Lower leg skin (tissue), 4 donors: ENCODE data around the gene NETO2. TPM values are rescaled to one million over a fixed set of nuclear protein-coding genes. Genes with fewer than 3 reads are reported as not detected.
"Not testable (repeated sequence)": the region's sequence is repeated elsewhere in the genome, so short reads cannot be mapped to it uniquely, and the experiment has no call there.

Experiments
- DNase-seq, 2 donors: peaks; one replicate each; pipeline ENCODE4 v3.0.0-alpha.2; 2019; ENCODE audit warnings: low spot score in 2 of 2
- H3K4me3 ChIP-seq: fragments of 200-600 bp; sonication (generic); 2 replicates; pipeline ENCODE4 v1.5.1; 2017; ENCODE audit warnings: mild to moderate bottlenecking, low read depth; ENCODE audit not compliant: poor library complexity, severe bottlenecking
- CTCF ChIP-seq, 3 donors: fragments of 450-650 bp; IDR thresholded peaks; one replicate each; pipeline ENCODE4 v1.5.1; 2016; ENCODE audit warnings: antibody characterized with exemption in 3 of 3, mild to moderate bottlenecking in 3 of 3, moderate library complexity in 2 of 3
- POLR2A ChIP-seq, 2 donors: fragments of 450-650 bp; IDR thresholded peaks; one replicate each; pipeline ENCODE4 v1.6.1; 2016 to 2017; ENCODE audit warnings: antibody characterized with exemption in 2 of 2, mild to moderate bottlenecking in 1 of 2, moderate library complexity in 1 of 2
- WGBS, 2 donors: methylation state at CpG; one replicate each; pipeline ENCODE4 v1.1.5; 2018; 5-methylcytosine and 5-hydroxymethylcytosine counted together
- intact Hi-C: fragments of 100-400 bp; cut with DNase I; formaldehyde crosslinking; loops from one replicate; pipeline ENCODE4 v1.15.0; 2023; ENCODE audit warnings: low total_unique reads
- total RNA-seq, 4 donors: library from RNA; depleted of rRNA; stranded (reverse); fragments of >200 nt; gene quantifications; one replicate each; pipeline ENCODE4 v1.1.0, GENCODE V29; 2016

The NETO2 gene
- total RNA-seq, 4 donors from 2014 or later: 0.37 to 2.2 (median 1.1) TPM; not detected in 1

- intact Hi-C loops: no loop called here
- TF ChIP-seq POLR2A (IDR thresholded peaks at IDR 0.05) (no peak), CTCF (IDR thresholded peaks at IDR 0.05) (no peak)
- peak in 1 of 2 donors; percentile 76 for DNase-seq
- no peak overlapping the region for H3K4me3 ChIP-seq
- 69 to 73% methylated on average over 14 of the region's 14 CpGs for WGBS, 2 donors
These were observed 85.3 kb downstream of the NETO2 start for GRCh38 chr16:47058295-47059086.

GRCh38 chr16:47057630-47057993 is 86.1 kb downstream of the NETO2 start:
- DNase-seq: peak in 1 of 2 donors; percentile 40
- WGBS, 2 donors: 79 to 84% methylated on average over 5 of the region's 5 CpGs
- TF ChIP-seq CTCF (IDR thresholded peaks at IDR 0.05): no peak
- TF ChIP-seq POLR2A (IDR thresholded peaks at IDR 0.05): no peak

GRCh38 chr16:47056688-47057629 is 86.8 kb downstream of the NETO2 start:
- WGBS, 2 donors: 86 to 87% methylated on average over 4 of the region's 4 CpGs
- TF ChIP-seq CTCF (IDR thresholded peaks at IDR 0.05): peak in 1 of 3 donors; percentile 28
- no peak for TF ChIP-seq POLR2A (IDR thresholded peaks at IDR 0.05)
- H3K4me3 ChIP-seq: no peak overlapping the region
- no peak for DNase-seq
- intact Hi-C loops: no loop called here

More at GRCh38 chr16:47057630-47057993, 86.1 kb downstream of the NETO2 start:
- H3K4me3 ChIP-seq: no peak overlapping the region
- intact Hi-C loops: no loop called here

- WGBS, 2 donors: 89% methylated on average over 13 to 14 of the region's 14 CpGs
- peak in 1 of 2 donors; percentile 37 for DNase-seq
- intact Hi-C loops, H3K4me3 ChIP-seq: not testable (repeated sequence)
These were observed 87.7 kb downstream of the NETO2 start for GRCh38 chr16:47056061-47056460.

- intact Hi-C loops: no loop called here
- WGBS, 2 donors: 86% methylated on average over 12 to 16 of the region's 26 CpGs
- no peak for TF ChIP-seq POLR2A (IDR thresholded peaks at IDR 0.05)
- TF ChIP-seq CTCF (IDR thresholded peaks at IDR 0.05): no peak
- H3K4me3 ChIP-seq: no peak overlapping the region
- DNase-seq: no peak
These were observed 88.4 kb downstream of the NETO2 start for GRCh38 chr16:47055136-47055885.
